B cell (primary cell): ENCODE data around the gene BABAM2.

ENCODE experiments used
- CTCF ChIP-seq: fragments of 200-600 bp; IDR thresholded peaks from one replicate; pipeline ENCODE4 v1.8.0; 2022; ENCODE audit warnings: antibody characterized with exemption, mild to moderate bottlenecking
- EZH2 ChIP-seq: IDR thresholded peaks from 2 replicates; pipeline ENCODE4 v1.6.1; 2012; ENCODE audit warnings: borderline replicate concordance, low read depth, mild to moderate bottlenecking, moderate library complexity, low read length; ENCODE audit not compliant: insufficient read depth, poor library complexity, severe bottlenecking

DNA sequence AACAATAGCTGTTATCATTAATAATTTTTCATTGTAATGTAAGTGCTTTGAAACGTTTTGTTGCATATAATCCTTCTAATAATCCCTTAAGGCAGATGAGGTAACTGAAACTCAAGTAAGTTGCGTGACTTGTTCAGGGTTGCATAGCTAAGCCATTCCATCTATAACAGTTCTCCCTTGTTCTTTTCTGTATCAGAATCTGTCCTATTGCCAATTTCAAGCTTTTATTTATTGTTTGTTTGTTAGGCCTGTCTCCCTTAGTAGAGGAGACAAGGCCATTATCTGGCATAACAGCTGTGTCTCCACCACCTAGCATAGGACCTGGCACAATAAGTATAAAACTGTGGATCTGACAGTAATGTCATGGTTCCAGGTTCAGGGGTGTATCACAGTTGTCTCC, 19.4 kb downstream of the BABAM2 start:
- TF ChIP-seq CTCF (no peak), EZH2 (no peak)
